MCF 10A (cell line): ENCODE results near the gene SMTNL2. TPM values are rescaled to one million over a fixed set of nuclear protein-coding genes. Genes with fewer than 3 reads are reported as not detected.

Experiments used
- BruUV-seq: library from RNA; stranded (reverse); fragments of 400-500 nt; replicated peaks from 2 replicates; lab custom pipeline; 2021; lab: Mats Ljungman, UMichigan
- CTCF ChIA-PET: fragments of 300-600 bp; sonication (Branson Sonifier 250); formaldehyde crosslinking; extraction: SDS; loops from one replicate; lab custom pipeline; 2021; ENCODE audit warnings: antibody characterized with exemption, inconsistent platforms; lab: Yijun Ruan, JAX
- POLR2A ChIA-PET: fragments of 300-600, 350-650 bp; sonication (Branson Sonifier 250); formaldehyde crosslinking; extraction: SDS; loops from one replicate; lab custom pipeline; 2020; ENCODE audit warnings: antibody characterized with exemption, inconsistent platforms; lab: Yijun Ruan, JAX
- DNase-seq: peaks from one replicate; pipeline ENCODE4 v3.0.0-alpha.2; 2018; ENCODE audit not compliant: unreplicated experiment
- H3K27ac Mint-ChIP-seq: one replicate; pipeline ENCODE4 v1.8.0; 2022; ENCODE audit warnings: mild to moderate bottlenecking, low read depth, mixed read lengths; ENCODE audit not compliant: unreplicated experiment
- H3K27me3 Mint-ChIP-seq: one replicate; pipeline ENCODE4 v1.8.0; 2022; ENCODE audit warnings: mixed read lengths; ENCODE audit not compliant: insufficient read depth, unreplicated experiment
- H3K36me3 Mint-ChIP-seq: one replicate; pipeline ENCODE4 v1.8.0; 2022; ENCODE audit warnings: mild to moderate bottlenecking, moderate library complexity, mixed read lengths; ENCODE audit not compliant: insufficient read depth, unreplicated experiment
- H3K4me1 Mint-ChIP-seq: one replicate; pipeline ENCODE4 v1.8.0; 2022; ENCODE audit warnings: mixed read lengths; ENCODE audit not compliant: insufficient read depth, unreplicated experiment
- H3K4me3 Mint-ChIP-seq: one replicate; pipeline ENCODE4 v1.8.0; 2022; ENCODE audit warnings: mild to moderate bottlenecking, moderate library complexity, mixed read lengths; ENCODE audit not compliant: unreplicated experiment
- H3K9me3 Mint-ChIP-seq: one replicate; pipeline ENCODE4 v1.8.0; 2022; ENCODE audit warnings: mixed read lengths; ENCODE audit not compliant: unreplicated experiment
- CTCF ChIP-seq: fragments of 200-600 bp; IDR thresholded peaks from one replicate; pipeline ENCODE4 v1.8.0; 2022; ENCODE audit warnings: antibody characterized with exemption, mild to moderate bottlenecking; ENCODE audit not compliant: unreplicated experiment
- intact Hi-C: fragments of 100-400 bp; cut with micrococcal nuclease; formaldehyde crosslinking; loops from 2 replicates; pipeline ENCODE4 v1.14.1; 2022
- total RNA-seq: library from RNA; stranded (reverse); gene quantifications from 2 replicates; pipeline ENCODE4 v1.2.3, GENCODE V29; 2022

Gene SMTNL2
- total RNA-seq, 1 experiment from 2014 or later: not detected

- no peak for DNase-seq
- H3K27ac Mint-ChIP-seq: no peak overlapping the region
- no peaks in the 10 kb centered on the region for H3K4me1 Mint-ChIP-seq
- H3K4me3 Mint-ChIP-seq: no peak overlapping the region
- H3K27me3 Mint-ChIP-seq: peaks cover 12% of the 10 kb centered on the region
- no peaks in the 10 kb centered on the region for H3K36me3 Mint-ChIP-seq
- H3K9me3 Mint-ChIP-seq: no peaks in the 10 kb centered on the region
- ChIA-PET CTCF (interaction anchor here (0.6 kb wide), 2 partner anchors 29 to 181 kb away, joined by 3 read pairs; no protein-coding TSS in a partner anchor), POLR2A (no interaction called here)
- intact Hi-C loops: no loop called here
- BruUV-seq: no TSS peak
- no peak for TF ChIP-seq CTCF
Observed at GRCh38 chr17:4596636-4597380, 12.5 kb downstream of the SMTNL2 start.

DNA sequence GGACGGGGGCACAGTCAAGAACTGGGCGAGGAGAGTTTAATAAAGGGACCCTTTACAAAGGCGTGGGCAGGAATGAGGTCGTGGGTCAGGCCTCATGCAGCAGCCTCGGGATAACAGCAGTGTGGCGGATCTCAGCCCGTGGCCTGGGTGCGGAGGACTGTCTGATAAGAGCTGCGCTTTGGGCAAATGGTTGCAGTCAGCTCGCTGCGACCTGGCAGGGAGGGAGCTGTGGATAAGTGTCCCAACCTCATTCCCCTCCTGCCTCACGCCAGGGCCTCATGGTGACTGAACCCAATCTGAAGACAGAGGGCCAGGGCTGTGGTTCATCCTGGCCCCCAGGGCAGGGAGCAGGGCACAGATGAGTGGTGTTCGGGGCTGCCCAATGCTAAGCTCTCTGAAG lies 13.6 kb downstream of the SMTNL2 start:
- Mint-ChIP-seq H3K4me3 (no peak overlapping the region), H3K27ac (no peak overlapping the region), H3K9me3 (no peaks in the 10 kb centered on the region), H3K4me1 (no peaks in the 10 kb centered on the region), H3K27me3 (peaks cover 18% of the 10 kb centered on the region), H3K36me3 (no peaks in the 10 kb centered on the region)
- ChIA-PET POLR2A (no interaction called here), CTCF (interaction anchor here (3.1 kb wide), 1 partner anchor 31 kb away, joined by 13 read pairs; no protein-coding TSS in a partner anchor)
- no TSS peak for BruUV-seq
- intact Hi-C loops: no loop called here
- no peak for TF ChIP-seq CTCF
- DNase-seq: no peak

DNA sequence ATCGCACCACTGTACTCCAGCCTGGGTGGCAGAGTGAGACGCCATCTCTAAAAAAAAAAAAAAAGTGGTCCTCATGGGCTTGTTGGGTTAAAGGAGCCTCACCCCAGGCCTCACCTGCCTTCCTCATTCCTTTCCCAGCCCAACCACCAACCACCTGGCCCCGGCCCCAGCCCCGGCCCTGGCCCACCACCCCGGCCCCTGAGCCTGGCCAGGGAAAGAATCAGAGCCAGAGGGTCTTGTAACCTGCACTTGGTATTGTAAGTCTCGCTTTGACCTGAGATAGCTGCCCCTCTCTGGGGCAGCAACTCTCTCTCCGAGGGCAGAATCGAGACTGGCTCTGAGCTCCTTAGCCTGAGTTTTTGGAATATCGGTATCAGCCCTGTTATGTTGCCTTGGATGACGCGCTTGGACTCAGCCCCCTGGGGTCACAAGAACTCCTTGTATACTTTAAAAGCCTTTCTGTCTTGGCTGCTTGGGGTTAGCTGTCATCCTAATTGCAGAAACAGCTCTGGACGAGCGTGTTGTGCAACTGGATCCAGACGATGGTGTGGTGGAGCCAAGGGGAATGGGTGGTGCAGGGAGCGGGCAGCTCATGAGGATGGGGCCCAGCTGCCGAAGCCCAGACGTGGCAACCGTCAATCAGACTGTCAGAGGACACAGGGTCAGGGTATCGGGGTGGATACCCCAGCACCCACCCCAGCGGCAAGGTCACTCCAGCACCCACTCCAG lies 14.6 kb downstream of the SMTNL2 start:
- no peaks in the 10 kb centered on the region for H3K36me3 Mint-ChIP-seq
- H3K27ac Mint-ChIP-seq: no peak overlapping the region
- no peak for TF ChIP-seq CTCF
- no peak overlapping the region for H3K4me3 Mint-ChIP-seq
- intact Hi-C loops: no loop called here
- H3K27me3 Mint-ChIP-seq: peaks cover 20% of the 10 kb centered on the region
- no peak for DNase-seq
- ChIA-PET CTCF (interaction anchor here (3.1 kb wide), 1 partner anchor 32 kb away, joined by 13 read pairs; no protein-coding TSS in a partner anchor), POLR2A (interaction anchor here (1.0 kb wide), 1 partner anchor 31 kb away, joined by 3 read pairs; no protein-coding TSS in a partner anchor)
- BruUV-seq: no TSS peak
- no peaks in the 10 kb centered on the region for H3K9me3 Mint-ChIP-seq
- H3K4me1 Mint-ChIP-seq: no peaks in the 10 kb centered on the region
